H1 (cell line): ENCODE measurements around the gene SLC7A10. TPM values are rescaled to one million over a fixed set of nuclear protein-coding genes. Genes with fewer than 3 reads are reported as not detected.

Source experiments
- CHD1 ChIP-seq: IDR thresholded peaks from 2 replicates; pipeline ENCODE4 v1.6.1; 2012; ENCODE audit warnings: low read depth, low read length, improper control_type of control experiment
- GABPA ChIP-seq: IDR thresholded peaks from 2 replicates; pipeline ENCODE4 v1.6.1; 2011; ENCODE audit warnings: mild to moderate bottlenecking, low read length, moderate library complexity, borderline replicate concordance; ENCODE audit not compliant: insufficient read depth
- RBBP5 ChIP-seq: IDR thresholded peaks from 2 replicates; pipeline ENCODE4 v1.7.1; 2012; ENCODE audit warnings: low read depth, mild to moderate bottlenecking, inconsistent platforms, low read length, moderate library complexity, borderline replicate concordance
- RFX5 ChIP-seq: IDR thresholded peaks from 2 replicates; pipeline ENCODE4 v1.6.1; 2011; ENCODE audit warnings: low read depth, low read length, improper control_type of control experiment, borderline replicate concordance
- RXRA ChIP-seq: IDR thresholded peaks from 2 replicates; pipeline ENCODE4 v1.6.1; 2011; ENCODE audit warnings: low read depth, mild to moderate bottlenecking, low read length, moderate library complexity; ENCODE audit not compliant: insufficient read depth
- polyA plus RNA-seq, 7 experiments: library from polyadenylated mRNA; depleted of rRNA in 3 of 7; stranded (reverse) in 5 of 7; unstranded in 2 of 7; fragments of >200 nt in 5 of 7; fragments of 200-250 nt in 2 of 7; gene quantifications; 1 replicate in 5 of 7; 2 replicates in 1 of 7; 4 replicates in 1 of 7; pipeline versions ENCODE4 v1.2.1 to v1.2.3, GENCODE V29; 2011 to 2013; ENCODE audit warnings: missing spikeins in 2 of 7, mixed read lengths in 2 of 7
- total RNA-seq: library from RNA; stranded (reverse); fragmentation: NEBNext Ultra II Directional; extraction: Animal tissue kit (Norgen Biotek cat#: 25700); gene quantifications from 2 replicates; pipeline ENCODE4 v1.2.1, GENCODE V29; 2021

The SLC7A10 gene
- total and polyA plus RNA-seq, 2 of the 8 experiments (the other 6 are each of a cell fraction or from before 2014, with no cell fraction given) = 3.7 to 7.1 TPM

DNA sequence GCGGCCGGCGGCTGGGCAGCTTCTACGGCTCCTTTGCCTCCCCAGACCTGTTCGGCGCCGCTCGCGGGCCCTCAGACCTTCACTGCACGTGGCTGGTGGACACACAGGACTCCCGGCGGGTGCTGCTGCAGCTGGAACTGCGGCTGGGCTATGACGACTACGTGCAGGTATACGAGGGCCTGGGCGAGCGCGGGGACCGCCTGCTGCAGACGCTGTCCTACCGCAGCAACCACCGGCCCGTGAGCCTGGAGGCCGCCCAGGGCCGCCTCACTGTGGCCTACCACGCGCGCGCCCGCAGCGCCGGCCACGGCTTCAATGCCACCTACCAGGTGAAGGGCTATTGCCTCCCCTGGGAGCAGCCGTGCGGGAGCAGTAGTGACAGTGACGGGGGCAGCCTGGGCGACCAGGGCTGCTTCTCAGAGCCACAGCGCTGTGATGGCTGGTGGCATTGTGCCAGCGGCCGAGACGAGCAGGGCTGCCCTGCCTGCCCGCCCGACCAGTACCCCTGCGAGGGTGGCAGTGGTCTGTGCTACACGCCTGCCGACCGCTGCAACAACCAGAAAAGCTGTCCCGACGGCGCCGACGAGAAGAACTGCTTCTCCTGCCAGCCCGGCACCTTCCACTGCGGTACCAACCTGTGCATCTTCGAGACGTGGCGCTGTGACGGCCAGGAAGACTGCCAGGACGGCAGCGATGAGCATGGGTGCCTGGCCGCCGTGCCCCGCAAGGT, 20.0 kb downstream of the SLC7A10 start (continued):
- TF ChIP-seq RBBP5 (no peak), GABPA (no peak), CHD1 (no peak), RXRA (no peak), RFX5 (no peak)
- TF ChIP-seq, all 59 proteins: peak for 0
